Kidney (tissue), 14 donors: Measurements from ENCODE around the gene BACE1-AS. TPM values are rescaled to one million over a fixed set of nuclear protein-coding genes. Genes with fewer than 3 reads are reported as not detected.

Experiments
- DNase-seq, 5 donors: peaks; one replicate each; pipeline ENCODE4 v3.0.0-alpha.2; 2013 to 2020
- FAIRE-seq: peaks from 2 replicates; lab custom pipeline; 2012; peaks lifted over from hg19 to GRCh38; lab: Jason Lieb, UNC
- H3K27ac ChIP-seq, 2 donors: one replicate each; pipeline ENCODE4 v1.7.0; 2013; ENCODE audit warnings: low read depth in 2 of 2, low read length in 2 of 2, inconsistent platforms in 1 of 2
- H3K27me3 ChIP-seq: one replicate; pipeline ENCODE4 v1.7.1; 2013; ENCODE audit warnings: low read length, inconsistent platforms; ENCODE audit not compliant: control insufficient read depth, insufficient read depth
- H3K36me3 ChIP-seq, 3 donors: one replicate each; pipeline versions ENCODE4 v1.7.0 to v1.7.1; 2013; ENCODE audit warnings: low read length in 3 of 3, control low read depth in 1 of 3, inconsistent platforms in 1 of 3; ENCODE audit not compliant: insufficient read depth in 3 of 3, control insufficient read depth in 2 of 3
- H3K4me1 ChIP-seq, 3 donors: one replicate each; pipeline versions ENCODE4 v1.7.0 to v1.7.1; 2013; ENCODE audit warnings: low read length in 3 of 3, inconsistent platforms in 1 of 3, low read depth in 1 of 3; ENCODE audit not compliant: control insufficient read depth in 2 of 3, insufficient read depth in 2 of 3
- H3K4me3 ChIP-seq, 3 donors: one replicate each; pipeline versions ENCODE4 v1.7.0 to v1.8.1; 2013; ENCODE audit warnings: low read length in 3 of 3, control low read depth in 1 of 3, inconsistent platforms in 1 of 3
- H3K9ac ChIP-seq, 3 donors: one replicate each; pipeline versions ENCODE4 v1.7.0 to v1.7.1; 2013; ENCODE audit warnings: low read length in 3 of 3, control low read depth in 1 of 3, inconsistent platforms in 1 of 3
- H3K9me3 ChIP-seq, 3 donors: one replicate each; pipeline versions ENCODE4 v1.7.0 to v1.7.1; 2013; ENCODE audit warnings: low read length in 3 of 3, control low read depth in 1 of 3, inconsistent platforms in 1 of 3; ENCODE audit not compliant: control insufficient read depth in 2 of 3, insufficient read depth in 1 of 3
- CTCF ChIP-seq: IDR thresholded peaks from 3 replicates; pipeline ENCODE4 v1.5.1; 2012; ENCODE audit warnings: mild to moderate bottlenecking, moderate library complexity, borderline replicate concordance; ENCODE audit not compliant: insufficient read depth; ENCODE audit errors: extremely low read depth
- intact Hi-C: fragments of 100-400 bp; cut with DNase I; formaldehyde crosslinking; loops from one replicate; pipeline ENCODE4 v1.11.1; 2022
- polyA plus RNA-seq: library from polyadenylated mRNA; stranded (reverse); fragments of 350-450 nt; fragmentation: Illumina TruSeq; extraction: RNeasy Lipid Tissue Mini Kit (QIAGEN cat#74804); gene quantifications from one replicate; pipeline ENCODE4 v1.2.3, GENCODE V29; 2014; ENCODE audit warnings: low read depth, low replicate concordance; ENCODE audit not compliant: insufficient read depth
- total RNA-seq: library from RNA; stranded (reverse); fragmentation: NEBNext Ultra II Directional; extraction: Animal tissue kit (Norgen Biotek cat#: 25700); gene quantifications from one replicate; pipeline ENCODE4 v1.2.1, GENCODE V29; 2021
- donor health status: control.
- donor health status: control.
- donor health status: control.
- donor health status: control.
- donor health status: control.
- donor health status: DM: yes; HTN: yes; CAD: no.
- donor health status: Normal renal cell carcinoma (clear cell type).

BACE1-AS gene
- total and polyA plus RNA-seq, 2 donors from 2014 or later = 8.0 to 8.9 TPM

- DNase-seq = no peak
- no peak overlapping the region for H3K27ac ChIP-seq
- TF ChIP-seq CTCF = no peak
- no peak overlapping the region for H3K9ac ChIP-seq
- H3K27me3 ChIP-seq = no peaks in the 10 kb centered on the region
- H3K4me3 ChIP-seq = no peak overlapping the region
- no peak for FAIRE-seq
- no peaks in the 10 kb centered on the region for H3K9me3 ChIP-seq
- H3K36me3 ChIP-seq = peaks cover 0 to 44% (median 24%) of the 10 kb centered on the region in 3 donors
- intact Hi-C loops = no loop called here
- H3K4me1 ChIP-seq = no peaks in the 10 kb centered on the region
These were observed 8.2 kb upstream of the BACE1-AS start for GRCh38 chr11:117282956-117283355.

- Histone ChIP-seq H3K27me3 (no peaks in the 10 kb centered on the region), H3K4me1 (no peaks in the 10 kb centered on the region), H3K9me3 (no peaks in the 10 kb centered on the region), H3K9ac (no peak overlapping the region), H3K4me3 (no peak overlapping the region), H3K27ac (no peak overlapping the region), H3K36me3 (peaks cover 0 to 50% (median 30%) of the 10 kb centered on the region in 3 donors)
- intact Hi-C loops = no loop called here
- no peak for TF ChIP-seq CTCF
- DNase-seq (no peak), FAIRE-seq (no peak)
These were observed 7.1 kb upstream of the BACE1-AS start for GRCh38 chr11:117284053-117284452.

- no peaks in the 10 kb centered on the region for H3K27me3 ChIP-seq
These were observed 4.6 kb upstream of the BACE1-AS start for GRCh38 chr11:117286588-117286987.

More at GRCh38 chr11:117286588-117286987, 4.6 kb upstream of the BACE1-AS start:
- H3K9ac ChIP-seq = no peak overlapping the region
- H3K4me3 ChIP-seq = no peak overlapping the region
- no peaks in the 10 kb centered on the region for H3K9me3 ChIP-seq
- DNase-seq (no peak), FAIRE-seq (no peak)
- TF ChIP-seq CTCF = no peak
- no peak overlapping the region for H3K27ac ChIP-seq
- intact Hi-C loops = no loop called here
- no peaks in the 10 kb centered on the region for H3K4me1 ChIP-seq
- peaks cover 5 to 52% (median 38%) of the 10 kb centered on the region in 3 donors for H3K36me3 ChIP-seq
